GM12891 (cell line): ENCODE measurements around the gene ATP2B2.

Experiments
- DNase-seq: peaks from one replicate; pipeline ENCODE4 v3.0.0; 2011; ENCODE audit warnings: low spot score; ENCODE audit not compliant: insufficient read length
- FAIRE-seq: peaks from 2 replicates; lab custom pipeline; 2011; peaks lifted over from hg19 to GRCh38; lab: Jason Lieb, UNC
- PAX5 ChIP-seq: IDR thresholded peaks from 2 replicates; pipeline ENCODE4 v1.6.1; 2011; ENCODE audit warnings: low read length, moderate library complexity, mild to moderate bottlenecking; ENCODE audit not compliant: insufficient read depth, severe bottlenecking
- POLR2A ChIP-seq: IDR thresholded peaks from 2 replicates; pipeline ENCODE4 v1.6.1; 2011; ENCODE audit warnings: low read depth, low read length, control low read depth
- POLR2AphosphoS5 ChIP-seq: IDR thresholded peaks from 2 replicates; pipeline ENCODE4 v1.6.1; 2011; ENCODE audit warnings: low read depth, low read length, control low read depth
- POU2F2 ChIP-seq: IDR thresholded peaks from 2 replicates; pipeline ENCODE4 v1.6.1; 2011; ENCODE audit warnings: low read depth, mild to moderate bottlenecking, control low read depth, low read length, moderate library complexity
- SPI1 ChIP-seq: IDR thresholded peaks from 2 replicates; pipeline ENCODE4 v1.6.1; 2011; ENCODE audit warnings: low read depth, low read length, control low read depth
- TAF1 ChIP-seq: IDR thresholded peaks from 2 replicates; pipeline ENCODE4 v1.6.1; 2011; ENCODE audit warnings: low read depth, low read length, control low read depth

ATP2B2 gene

GRCh38 chr3:10375296-10376053 lies 129.9 kb downstream of the ATP2B2 start:
- TF ChIP-seq SPI1 (no peak), TAF1 (no peak), PAX5 (no peak), POLR2AphosphoS5 (no peak), POU2F2 (no peak), POLR2A (no peak)
- DNase-seq: no peak
- no peak for FAIRE-seq

GRCh38 chr3:10374311-10374710 lies 131.1 kb downstream of the ATP2B2 start:
- DNase-seq (no peak), FAIRE-seq (no peak)
- TF ChIP-seq POLR2AphosphoS5 (no peak), TAF1 (no peak), SPI1 (no peak), POU2F2 (no peak), PAX5 (no peak), POLR2A (no peak)

- DNase-seq (no peak), FAIRE-seq (no peak)
- TF ChIP-seq POU2F2 (no peak), SPI1 (no peak), POLR2A (no peak)
These were observed 131.6 kb downstream of the ATP2B2 start for GRCh38 chr3:10373686-10374261.

- no peak for TF ChIP-seq PAX5
- TF ChIP-seq SPI1: no peak
- no peak for DNase-seq
- FAIRE-seq: no peak
These were observed 133.6 kb downstream of the ATP2B2 start for GRCh38 chr3:10371789-10372188.

- no peak for TF ChIP-seq POU2F2
- no peak for TF ChIP-seq POLR2A
- TF ChIP-seq TAF1: no peak
- no peak for TF ChIP-seq PAX5
- TF ChIP-seq SPI1: no peak
- no peak for TF ChIP-seq POLR2AphosphoS5
- FAIRE-seq: no peak
- no peak for DNase-seq
These were observed 134.2 kb downstream of the ATP2B2 start for GRCh38 chr3:10371167-10371566.

GRCh38 chr3:10370429-10370828 lies 135.0 kb downstream of the ATP2B2 start:
- no peak for DNase-seq
- TF ChIP-seq POLR2A (no peak), TAF1 (no peak), POLR2AphosphoS5 (no peak), POU2F2 (no peak), PAX5 (no peak), SPI1 (no peak)
- FAIRE-seq: no peak

GRCh38 chr3:10368512-10368911 lies 136.9 kb downstream of the ATP2B2 start:
- DNase-seq (no peak), FAIRE-seq (no peak)
- TF ChIP-seq PAX5 (no peak), POU2F2 (no peak), POLR2A (no peak), SPI1 (no peak), TAF1 (no peak), POLR2AphosphoS5 (no peak)

GRCh38 chr3:10367506-10367905 lies 137.9 kb downstream of the ATP2B2 start:
- FAIRE-seq (no peak), DNase-seq (no peak)
- no peak for TF ChIP-seq POLR2AphosphoS5
- TF ChIP-seq PAX5: no peak
- no peak for TF ChIP-seq POU2F2
- TF ChIP-seq POLR2A: no peak
- TF ChIP-seq TAF1: no peak
- TF ChIP-seq SPI1: no peak

- no peak for FAIRE-seq
- DNase-seq: no peak
- no peak for TF ChIP-seq POLR2AphosphoS5
- TF ChIP-seq POLR2A: no peak
- TF ChIP-seq SPI1: no peak
- no peak for TF ChIP-seq TAF1
- no peak for TF ChIP-seq PAX5
These were observed 138.7 kb downstream of the ATP2B2 start for GRCh38 chr3:10366651-10367101.

GRCh38 chr3:10365791-10366190 lies 139.6 kb downstream of the ATP2B2 start:
- FAIRE-seq (no peak), DNase-seq (no peak)
- no peak for TF ChIP-seq PAX5
- no peak for TF ChIP-seq TAF1
- no peak for TF ChIP-seq POLR2A
- TF ChIP-seq SPI1: no peak
- no peak for TF ChIP-seq POLR2AphosphoS5
- TF ChIP-seq POU2F2: no peak
